ENCODE measurements around the gene EHBP1L1.

DNA sequence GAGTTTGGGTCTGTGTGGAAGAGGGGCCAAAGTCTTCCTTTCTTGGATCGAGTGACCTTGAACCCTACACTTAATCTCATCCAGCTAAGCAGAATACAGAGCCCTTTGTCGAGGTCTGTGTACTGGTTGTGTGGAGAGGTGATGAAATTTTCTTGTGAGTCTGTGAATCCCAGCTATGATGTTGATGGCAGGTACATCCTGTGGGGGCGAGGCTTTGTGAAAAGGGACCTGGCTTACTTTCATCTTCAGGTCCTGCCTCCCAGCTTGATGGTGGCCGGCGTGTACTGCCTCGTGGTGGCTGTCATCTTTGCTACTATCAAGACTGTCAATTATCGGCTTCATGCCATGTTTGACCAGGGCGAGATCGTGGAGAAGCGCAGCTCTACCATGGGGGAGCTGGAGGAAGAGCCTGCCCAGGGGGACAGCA, 40.7 kb downstream of the EHBP1L1 start:
- TF ChIP-seq, protein P1, sequence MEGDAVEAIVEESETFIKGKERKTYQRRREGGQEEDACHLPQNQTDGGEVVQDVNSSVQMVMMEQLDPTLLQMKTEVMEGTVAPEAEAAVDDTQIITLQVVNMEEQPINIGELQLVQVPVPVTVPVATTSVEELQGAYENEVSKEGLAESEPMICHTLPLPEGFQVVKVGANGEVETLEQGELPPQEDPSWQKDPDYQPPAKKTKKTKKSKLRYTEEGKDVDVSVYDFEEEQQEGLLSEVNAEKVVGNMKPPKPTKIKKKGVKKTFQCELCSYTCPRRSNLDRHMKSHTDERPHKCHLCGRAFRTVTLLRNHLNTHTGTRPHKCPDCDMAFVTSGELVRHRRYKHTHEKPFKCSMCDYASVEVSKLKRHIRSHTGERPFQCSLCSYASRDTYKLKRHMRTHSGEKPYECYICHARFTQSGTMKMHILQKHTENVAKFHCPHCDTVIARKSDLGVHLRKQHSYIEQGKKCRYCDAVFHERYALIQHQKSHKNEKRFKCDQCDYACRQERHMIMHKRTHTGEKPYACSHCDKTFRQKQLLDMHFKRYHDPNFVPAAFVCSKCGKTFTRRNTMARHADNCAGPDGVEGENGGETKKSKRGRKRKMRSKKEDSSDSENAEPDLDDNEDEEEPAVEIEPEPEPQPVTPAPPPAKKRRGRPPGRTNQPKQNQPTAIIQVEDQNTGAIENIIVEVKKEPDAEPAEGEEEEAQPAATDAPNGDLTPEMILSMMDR (conservative IDR thresholded peaks at IDR 0.05; ENCODE audit: low read length) = no peak
- no peak for TF ChIP-seq EZH2phosphoT487 (IDR thresholded peaks at IDR 0.05; ENCODE audit: borderline replicate concordance, low read depth, low read length)

Data from OCI-LY7 (cell line).